ENCODE measurements around the gene OR51V1. TPM values are rescaled to one million over a fixed set of nuclear protein-coding genes. Genes with fewer than 3 reads are reported as not detected.
"Not testable (repeated sequence)": the region's sequence is repeated elsewhere in the genome, so short reads cannot be mapped to it uniquely, and the experiment has no call there.

The OR51V1 gene
- total and polyA plus RNA-seq, 2 donors (not counting 1 experiment from before 2014, with no cell fraction given): not detected

DNA sequence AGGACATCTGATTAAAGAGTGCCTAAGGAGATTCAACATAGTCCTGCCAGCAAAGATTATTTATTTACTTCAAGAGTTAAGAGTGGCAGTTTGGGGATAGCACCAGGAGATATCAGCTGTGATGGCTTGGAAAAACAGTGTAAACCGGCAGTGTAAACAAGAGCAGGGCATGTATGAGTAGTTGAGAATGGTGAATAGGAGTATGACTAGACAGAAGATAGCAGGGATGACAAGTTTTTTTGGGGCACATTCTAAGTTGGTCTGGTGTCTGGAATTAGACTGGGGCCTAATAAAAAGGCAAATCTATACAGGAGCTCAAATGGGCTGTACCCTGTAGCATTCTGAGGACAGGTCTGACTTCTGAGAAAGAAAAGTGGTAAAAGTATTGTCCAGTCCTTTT is 39.4 kb downstream of the OR51V1 start:
- H3K9me3 ChIP-seq (ENCODE audit: control extremely low read depth in 1 of 3, control insufficient read depth in 2 of 3, insufficient read depth in 1 of 3, low read length in 2 of 3); H3K4me3 Mint-ChIP-seq; H3K27ac ChIP-seq (ENCODE audit: low read length in 2 of 2); H3K79me2 ChIP-seq (ENCODE audit: control insufficient read depth, insufficient read depth, low read length); H3K27me3 ChIP-seq (replicated peaks in 1 of 4; ENCODE audit: control extremely low read depth in 1 of 4, control insufficient read depth in 3 of 4, insufficient read depth in 4 of 4, low read length in 3 of 4); H3K27ac Mint-ChIP-seq; CTCF ChIA-PET; POLR2A ChIA-PET; H3K4me3 ChIP-seq (ENCODE audit: control extremely low read depth in 1 of 5, extremely low read depth in 1 of 5, insufficient read depth in 1 of 5, low read depth in 2 of 5, low read length in 4 of 5); H3K36me3 ChIP-seq (replicated peaks in 1 of 2; ENCODE audit: control extremely low read depth in 1 of 2, control insufficient read depth in 1 of 2, extremely low read depth in 1 of 2, insufficient read depth in 2 of 2, low read length in 1 of 2); H4K20me1 ChIP-seq (ENCODE audit: control insufficient read depth, insufficient read depth, low read length, poor library complexity, severe bottlenecking); H3K4me2 ChIP-seq (replicated peaks; ENCODE audit: low read depth, low read length, poor library complexity, severe bottlenecking); ATAC-seq (ENCODE audit: low read depth); H3K4me1 ChIP-seq (ENCODE audit: control insufficient read depth in 2 of 2, insufficient read depth in 2 of 2, low read length in 2 of 2); H2AFZ ChIP-seq (ENCODE audit: insufficient read depth, low read depth, low read length, poor library complexity, severe bottlenecking); DNase-seq; H3K9me3 Mint-ChIP-seq (ENCODE audit: insufficient read depth); intact Hi-C loops (cut with micrococcal nuclease); H3K4me1 Mint-ChIP-seq; H3K27me3 Mint-ChIP-seq; H3K9ac ChIP-seq (ENCODE audit: low read length): not testable (repeated sequence)
- WGBS (ENCODE audit: insufficient coverage): no CpG with 5 or more reads among the region's 1 CpG

DNA sequence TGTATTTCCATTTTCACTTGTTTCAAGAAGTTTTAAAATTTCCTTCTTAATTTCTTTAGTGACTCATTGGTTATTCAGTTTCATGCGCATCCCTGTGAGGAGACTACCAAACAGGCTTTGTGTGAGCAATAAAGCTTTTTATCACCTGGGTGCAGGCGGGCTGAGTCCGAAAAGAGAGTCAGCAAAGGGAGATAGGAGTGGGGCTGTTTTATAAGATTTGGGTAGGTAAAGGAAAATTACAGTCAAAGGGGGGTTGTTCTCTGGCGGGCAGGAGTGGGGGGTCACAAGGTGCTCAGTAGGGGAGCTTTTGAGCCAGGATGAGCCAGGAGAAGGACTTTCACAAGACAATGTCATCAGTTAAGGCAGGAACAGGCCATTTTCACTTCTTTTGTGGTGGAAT is 40.3 kb downstream of the OR51V1 start:
- H4K20me1 ChIP-seq (ENCODE audit: control insufficient read depth, insufficient read depth, low read length, poor library complexity, severe bottlenecking); H2AFZ ChIP-seq (ENCODE audit: insufficient read depth, low read depth, low read length, poor library complexity, severe bottlenecking); H3K27ac Mint-ChIP-seq; H3K4me1 ChIP-seq (ENCODE audit: control insufficient read depth in 2 of 2, insufficient read depth in 2 of 2, low read length in 2 of 2); ATAC-seq (ENCODE audit: low read depth); H3K4me3 ChIP-seq (ENCODE audit: control extremely low read depth in 1 of 5, extremely low read depth in 1 of 5, insufficient read depth in 1 of 5, low read depth in 2 of 5, low read length in 4 of 5); DNase-seq; POLR2A ChIA-PET; H3K9ac ChIP-seq (ENCODE audit: low read length); H3K79me2 ChIP-seq (ENCODE audit: control insufficient read depth, insufficient read depth, low read length); intact Hi-C loops (cut with micrococcal nuclease); CTCF ChIA-PET; H3K4me3 Mint-ChIP-seq; H3K4me2 ChIP-seq (replicated peaks; ENCODE audit: low read depth, low read length, poor library complexity, severe bottlenecking); H3K27me3 ChIP-seq (replicated peaks in 1 of 4; ENCODE audit: control extremely low read depth in 1 of 4, control insufficient read depth in 3 of 4, insufficient read depth in 4 of 4, low read length in 3 of 4); H3K9me3 ChIP-seq (ENCODE audit: control extremely low read depth in 1 of 3, control insufficient read depth in 2 of 3, insufficient read depth in 1 of 3, low read length in 2 of 3); H3K4me1 Mint-ChIP-seq; H3K27me3 Mint-ChIP-seq; H3K27ac ChIP-seq (ENCODE audit: low read length in 2 of 2); H3K9me3 Mint-ChIP-seq (ENCODE audit: insufficient read depth); H3K36me3 ChIP-seq (replicated peaks in 1 of 2; ENCODE audit: control extremely low read depth in 1 of 2, control insufficient read depth in 1 of 2, extremely low read depth in 1 of 2, insufficient read depth in 2 of 2, low read length in 1 of 2): not testable (repeated sequence)
- WGBS (ENCODE audit: insufficient coverage): 94% methylated on average over 2 of the region's 4 CpGs

- Histone ChIP-seq H3K27ac (ENCODE audit: low read length in 2 of 2) (no peak overlapping the region), H3K4me1 (ENCODE audit: control insufficient read depth in 2 of 2, insufficient read depth in 2 of 2, low read length in 2 of 2) (no peaks in the 10 kb centered on the region), H2AFZ (ENCODE audit: insufficient read depth, low read depth, low read length, poor library complexity, severe bottlenecking) (no peak overlapping the region), H3K27me3 (replicated peaks in 1 of 4; ENCODE audit: control extremely low read depth in 1 of 4, control insufficient read depth in 3 of 4, insufficient read depth in 4 of 4, low read length in 3 of 4) (peaks cover 0 to 3% (median 0%) of the 10 kb centered on the region in 4 experiments), H3K79me2 (ENCODE audit: control insufficient read depth, insufficient read depth, low read length) (no peaks in the 10 kb centered on the region), H4K20me1 (ENCODE audit: control insufficient read depth, insufficient read depth, low read length, poor library complexity, severe bottlenecking) (no peaks in the 10 kb centered on the region), H3K4me2 (replicated peaks; ENCODE audit: low read depth, low read length, poor library complexity, severe bottlenecking) (no peak overlapping the region), H3K4me3 (ENCODE audit: control extremely low read depth in 1 of 5, extremely low read depth in 1 of 5, insufficient read depth in 1 of 5, low read depth in 2 of 5, low read length in 4 of 5) (no peak overlapping the region), H3K9ac (ENCODE audit: low read length) (no peak overlapping the region), H3K9me3 (ENCODE audit: control extremely low read depth in 1 of 3, control insufficient read depth in 2 of 3, insufficient read depth in 1 of 3, low read length in 2 of 3) (no peaks in the 10 kb centered on the region), H3K36me3 (replicated peaks in 1 of 2; ENCODE audit: control extremely low read depth in 1 of 2, control insufficient read depth in 1 of 2, extremely low read depth in 1 of 2, insufficient read depth in 2 of 2, low read length in 1 of 2) (no peaks in the 10 kb centered on the region)
- Mint-ChIP-seq H3K27me3 (peaks cover 10% of the 10 kb centered on the region), H3K4me3 (no peak overlapping the region), H3K4me1 (no peaks in the 10 kb centered on the region), H3K27ac (no peak overlapping the region), H3K9me3 (ENCODE audit: insufficient read depth) (no peaks in the 10 kb centered on the region)
- ChIA-PET POLR2A (no interaction called here), CTCF (no interaction called here)
- intact Hi-C loops (cut with micrococcal nuclease): no loop called here
- DNase-seq (no peak), ATAC-seq (ENCODE audit: low read depth) (no peak)
- no peak for TF ChIP-seq EZH2 (IDR thresholded peaks at IDR 0.05; ENCODE audit: borderline replicate concordance, insufficient read depth, low read depth, low read length, poor library complexity, severe bottlenecking)
- TF ChIP-seq, protein P1, sequence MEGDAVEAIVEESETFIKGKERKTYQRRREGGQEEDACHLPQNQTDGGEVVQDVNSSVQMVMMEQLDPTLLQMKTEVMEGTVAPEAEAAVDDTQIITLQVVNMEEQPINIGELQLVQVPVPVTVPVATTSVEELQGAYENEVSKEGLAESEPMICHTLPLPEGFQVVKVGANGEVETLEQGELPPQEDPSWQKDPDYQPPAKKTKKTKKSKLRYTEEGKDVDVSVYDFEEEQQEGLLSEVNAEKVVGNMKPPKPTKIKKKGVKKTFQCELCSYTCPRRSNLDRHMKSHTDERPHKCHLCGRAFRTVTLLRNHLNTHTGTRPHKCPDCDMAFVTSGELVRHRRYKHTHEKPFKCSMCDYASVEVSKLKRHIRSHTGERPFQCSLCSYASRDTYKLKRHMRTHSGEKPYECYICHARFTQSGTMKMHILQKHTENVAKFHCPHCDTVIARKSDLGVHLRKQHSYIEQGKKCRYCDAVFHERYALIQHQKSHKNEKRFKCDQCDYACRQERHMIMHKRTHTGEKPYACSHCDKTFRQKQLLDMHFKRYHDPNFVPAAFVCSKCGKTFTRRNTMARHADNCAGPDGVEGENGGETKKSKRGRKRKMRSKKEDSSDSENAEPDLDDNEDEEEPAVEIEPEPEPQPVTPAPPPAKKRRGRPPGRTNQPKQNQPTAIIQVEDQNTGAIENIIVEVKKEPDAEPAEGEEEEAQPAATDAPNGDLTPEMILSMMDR (IDR thresholded peaks at IDR 0.05): no peak
Measured at GRCh38 chr11:5159806-5160205, 40.7 kb downstream of the OR51V1 start.

All from B cell (primary cell).